K562 (cell line): ENCODE data around the gene ZNF775. TPM values are rescaled to one million over a fixed set of nuclear protein-coding genes. Genes with fewer than 3 reads are reported as not detected.

ENCODE experiments used
- BCLAF1 ChIP-seq, 2 experiments: fragments of 450-650 bp in 1 of 2; IDR thresholded peaks; 2 replicates each; pipeline ENCODE4 v1.6.1; 2011 to 2017; ENCODE audit warnings: low read depth in 2 of 2, antibody characterized with exemption in 1 of 2, borderline replicate concordance in 1 of 2, low read length in 1 of 2, mild to moderate bottlenecking in 1 of 2, mixed read lengths in 1 of 2; ENCODE audit not compliant: control insufficient read depth in 1 of 2
- COPS2 ChIP-seq: fragments of 450-650 bp; conservative IDR thresholded peaks from 2 replicates; pipeline ENCODE4 v1.6.1; 2016; ENCODE audit warnings: mild to moderate bottlenecking, moderate library complexity
- E2F4 ChIP-seq: sonication (generic); formaldehyde crosslinking; IDR thresholded peaks from 2 replicates; pipeline ENCODE4 v1.8.0; 2022; ENCODE audit warnings: mild to moderate bottlenecking, low read depth, missing genetic modification reagents
- HNRNPH1 ChIP-seq: fragments of 200-400 bp; formaldehyde crosslinking; optimal IDR thresholded peaks from 2 replicates; pipeline ENCODE3; 2017; ENCODE audit warnings: low read depth, mild to moderate bottlenecking, low read length, moderate library complexity
- JUND ChIP-seq, 2 experiments: IDR thresholded peaks; 2 replicates in 1 of 2; 3 replicates in 1 of 2; pipeline ENCODE4 v1.6.1; 2011; ENCODE audit warnings: borderline replicate concordance in 2 of 2, low read depth in 2 of 2, low read length in 2 of 2, improper control_type of control experiment in 1 of 2, missing biosample characterization in 1 of 2, missing genetic modification characterization in 1 of 2, missing genetic modification reagents in 1 of 2
- KDM4B ChIP-seq, 2 experiments: fragments of 450-650 bp in 1 of 2; sonication (generic) in 1 of 2; IDR thresholded peaks; 2 replicates each; pipeline ENCODE4 v1.6.1; 2016 to 2017; ENCODE audit warnings: borderline replicate concordance in 2 of 2, antibody characterized with exemption in 1 of 2, low read depth in 1 of 2, mild to moderate bottlenecking in 1 of 2
- NEUROD1 ChIP-seq: fragments of 150-350 bp; IDR thresholded peaks from 2 replicates; pipeline ENCODE4 v1.6.1; 2014; ENCODE audit warnings: borderline replicate concordance, low read length, low read depth; ENCODE audit not compliant: partially characterized antibody
- PHB2 ChIP-seq: fragments of 450-650 bp; IDR thresholded peaks from 2 replicates; pipeline ENCODE4 v1.6.1; 2017; ENCODE audit warnings: low read depth
- PHF8 ChIP-seq: fragments of 200-600 bp; sonication (generic); IDR thresholded peaks from 2 replicates; pipeline ENCODE4 v1.6.1; 2012; ENCODE audit warnings: mixed run types, mild to moderate bottlenecking, inconsistent platforms, low read length, moderate library complexity, borderline replicate concordance
- POU5F1 ChIP-seq: fragments of 150-350 bp; IDR thresholded peaks from 2 replicates; pipeline ENCODE4 v1.6.1; 2014; ENCODE audit warnings: borderline replicate concordance, low read length, low read depth, mild to moderate bottlenecking; ENCODE audit not compliant: partially characterized antibody
- RERE ChIP-seq: sonication (generic); formaldehyde crosslinking; IDR thresholded peaks from 2 replicates; pipeline ENCODE4 v1.8.0; 2023; ENCODE audit warnings: missing genetic modification reagents, mild to moderate bottlenecking, borderline replicate concordance
- TOE1 ChIP-seq, 2 experiments: fragments of 450-650 bp in 1 of 2; sonication (generic) in 1 of 2; formaldehyde crosslinking in 1 of 2; IDR thresholded peaks; 2 replicates each; pipeline versions ENCODE4 v1.7.1 to v1.8.0; 2016 to 2022; ENCODE audit warnings: borderline replicate concordance in 2 of 2, mild to moderate bottlenecking in 2 of 2, antibody characterized with exemption in 1 of 2, inconsistent platforms in 1 of 2, low read depth in 1 of 2, missing genetic modification reagents in 1 of 2, moderate library complexity in 1 of 2
- ZNF239 ChIP-seq: fragments of 250-450 bp; sonication (Bioruptor Pico); IDR thresholded peaks from 2 replicates; pipeline ENCODE4 v1.4.0; 2020; ENCODE audit warnings: mild to moderate bottlenecking
- ZNF444 ChIP-seq: fragments of 250-450 bp; sonication (Bioruptor Pico); IDR thresholded peaks from 2 replicates; pipeline ENCODE4 v1.4.0; 2020; ENCODE audit warnings: mild to moderate bottlenecking, moderate library complexity
- polyA plus RNA-seq, 8 experiments: library from polyadenylated mRNA; depleted of rRNA in 4 of 8; stranded (reverse) in 5 of 8; unstranded in 3 of 8; fragments of >200 nt; fragmentation: Nextera tagmentation in 2 of 8; fragmentation: Illumina TruSeq in 1 of 8; extraction: Ambion mirVana in 2 of 8; extraction: Trizol in 1 of 8; gene quantifications; 2 replicates each; pipeline versions ENCODE4 v1.2.1 to v1.2.3, GENCODE V29; 2011 to 2014; ENCODE audit warnings: inconsistent platforms in 1 of 8, missing spikeins in 1 of 8
- total RNA-seq, 7 experiments: library from RNA; depleted of rRNA in 6 of 7; stranded (reverse); fragments of >200 nt in 6 of 7; fragmentation: Illumina TruSeq in 2 of 7; extraction: Trizol in 2 of 7; gene quantifications; 2 replicates each; pipeline versions ENCODE4 v1.2.1 to v1.2.3, GENCODE V29; 2011 to 2021; ENCODE audit warnings: low replicate concordance in 1 of 7

The ZNF775 gene
- total and polyA plus RNA-seq, 9 of the 15 experiments (the other 6 are each of a cell fraction or from before 2014, with no cell fraction given), result 0.04 to 18.7 (median 4.9) TPM

DNA sequence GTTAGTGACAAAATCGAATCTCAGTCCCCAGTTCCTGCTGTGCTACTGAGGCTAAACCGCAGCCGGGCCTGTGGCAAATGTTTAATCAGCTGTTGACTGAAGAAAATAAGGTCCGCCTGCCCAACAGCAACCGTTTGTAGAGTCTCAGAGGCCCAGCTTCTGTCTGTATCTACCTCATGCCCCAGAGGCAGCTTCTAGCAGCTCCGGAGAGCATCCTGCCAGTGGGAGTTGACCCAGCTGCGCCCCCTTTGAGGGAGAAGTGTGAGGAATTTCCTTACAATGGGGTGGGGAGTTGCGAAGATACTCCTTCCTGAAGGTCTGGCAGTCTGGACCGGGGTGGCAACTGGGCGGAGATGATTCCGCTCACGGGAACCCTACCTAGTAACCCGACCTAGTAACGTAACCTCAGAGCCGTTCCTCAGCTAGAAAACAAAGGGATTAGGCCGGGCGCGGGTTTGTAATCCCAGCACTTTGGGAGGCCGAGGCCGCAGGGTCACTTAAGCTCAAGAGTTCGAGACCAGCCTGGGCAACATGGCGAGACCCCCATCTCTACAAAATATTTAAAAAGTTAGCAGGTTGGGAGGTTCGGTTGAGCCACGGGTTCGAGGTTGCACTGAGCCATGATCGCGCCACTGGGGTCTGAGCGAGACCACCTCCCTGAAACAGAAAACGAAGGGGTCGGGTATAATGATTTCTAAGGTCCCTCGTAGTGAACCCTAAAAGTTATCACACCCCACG lies 846 bp upstream of the ZNF775 start (continued):
- TF ChIP-seq RERE (CRISPR knock-in tag) (no peak), POU5F1 (no peak), HNRNPH1 (no peak), KDM4B (IDR thresholded peaks at IDR 0.05; ENCODE audit: borderline replicate concordance in 2 of 2, low read depth in 1 of 2) (no peak), ZNF444 (CRISPR knock-in tag) (0 out of 2 replicates have a peak, but pooled peaks have one; percentile 2), PHF8 (no peak), ZNF239 (CRISPR knock-in tag) (no peak), COPS2 (no peak), PHB2 (no peak), E2F4 (CRISPR knock-in tag) (no peak), TOE1 (IDR thresholded peaks at IDR 0.05; ENCODE audit: borderline replicate concordance) (0 out of 2 replicates have a peak, but pooled peaks have one; percentile 25), TOE1 (CRISPR knock-in tag; IDR thresholded peaks at IDR 0.05; ENCODE audit: borderline replicate concordance, low read depth) (no peak), BCLAF1 (IDR thresholded peaks at IDR 0.05; ENCODE audit: borderline replicate concordance in 1 of 2, control insufficient read depth in 1 of 2, low read depth in 2 of 2, low read length in 1 of 2) (no peak), NEUROD1 (peak; percentile 9), JUND (IDR thresholded peaks at IDR 0.05; ENCODE audit: borderline replicate concordance, low read depth, low read length) (peak; percentile 48; the same call in 1 of the 2 replicates), JUND (tag; IDR thresholded peaks at IDR 0.05; ENCODE audit: borderline replicate concordance, low read depth, low read length) (peak; percentile 8; the same call in 1 of the 3 replicates)
